ENCODE data around the gene CYTH3.
"Not testable (repeated sequence)": the region's sequence is repeated elsewhere in the genome, so short reads cannot be mapped to it uniquely, and the experiment has no call there.

The CYTH3 gene, protein sequence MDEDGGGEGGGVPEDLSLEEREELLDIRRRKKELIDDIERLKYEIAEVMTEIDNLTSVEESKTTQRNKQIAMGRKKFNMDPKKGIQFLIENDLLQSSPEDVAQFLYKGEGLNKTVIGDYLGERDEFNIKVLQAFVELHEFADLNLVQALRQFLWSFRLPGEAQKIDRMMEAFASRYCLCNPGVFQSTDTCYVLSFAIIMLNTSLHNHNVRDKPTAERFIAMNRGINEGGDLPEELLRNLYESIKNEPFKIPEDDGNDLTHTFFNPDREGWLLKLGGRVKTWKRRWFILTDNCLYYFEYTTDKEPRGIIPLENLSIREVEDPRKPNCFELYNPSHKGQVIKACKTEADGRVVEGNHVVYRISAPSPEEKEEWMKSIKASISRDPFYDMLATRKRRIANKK

GRCh38 chr7:6272481-6273323 is at the start of gene CYTH3:
TSS of gene CYTH3 (minus strand) at chr7:6272624. CDS start at chr7:6272507, 117 bp downstream.
- DNase-seq = peak; percentile 78

GRCh38 chr7:6320791-6321190 is 48.4 kb upstream of the CYTH3 start:
- DNase-seq = no peak

DNA sequence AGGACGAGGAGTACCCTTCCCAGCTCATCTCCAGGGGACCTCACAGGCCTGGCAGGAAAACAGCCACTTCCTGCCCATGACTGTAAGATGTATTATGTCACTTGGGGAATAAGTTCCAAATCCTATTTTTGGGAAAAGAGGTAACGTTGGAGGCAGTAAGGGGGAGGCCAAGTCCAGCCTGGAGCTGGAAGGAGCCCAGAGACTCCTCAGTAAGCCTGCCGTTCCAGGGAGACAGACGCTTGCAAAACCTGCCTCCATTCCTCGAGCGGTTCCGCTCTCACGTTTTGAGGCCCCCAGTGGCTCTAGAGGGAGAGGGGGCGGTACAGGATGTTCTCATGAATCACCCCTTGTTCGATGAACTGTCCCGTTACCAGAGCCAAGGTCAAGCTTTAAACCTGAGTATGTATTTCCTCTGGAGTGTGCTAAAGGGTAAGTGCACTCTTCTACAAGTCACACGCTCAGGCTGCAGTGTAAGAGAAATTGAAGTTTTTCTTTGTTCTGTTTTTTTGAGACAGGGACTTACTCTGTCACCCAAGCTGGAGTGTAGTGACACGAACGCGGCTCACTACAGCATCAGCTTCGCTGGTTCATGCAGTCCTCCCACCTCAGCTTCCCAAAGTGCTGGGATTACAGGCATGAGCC is 45.5 kb upstream of the CYTH3 start:
- no peak for DNase-seq

DNA sequence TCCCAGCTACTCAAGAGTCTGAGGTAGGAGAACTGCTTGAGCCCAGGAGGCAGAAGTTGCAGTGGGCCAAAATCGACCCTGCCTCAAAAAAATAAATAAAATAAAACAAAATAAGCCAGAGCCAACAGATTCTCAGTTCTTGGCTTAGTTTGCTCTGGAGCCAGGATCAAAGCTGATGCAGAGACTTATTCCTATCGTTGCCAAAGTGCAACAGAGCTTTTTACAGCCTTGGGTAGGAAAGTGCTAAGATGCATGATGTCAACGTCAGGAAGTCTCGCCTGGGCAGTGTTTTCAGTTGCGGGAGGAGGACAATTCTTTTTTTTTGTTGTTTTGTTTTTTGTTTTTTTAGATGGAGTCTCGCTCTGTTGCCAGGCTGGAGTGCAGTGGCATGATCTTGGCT is 43.8 kb upstream of the CYTH3 start:
- no peak for DNase-seq

GRCh38 chr7:6315746-6316145 is 43.3 kb upstream of the CYTH3 start:
- no peak for DNase-seq

DNA sequence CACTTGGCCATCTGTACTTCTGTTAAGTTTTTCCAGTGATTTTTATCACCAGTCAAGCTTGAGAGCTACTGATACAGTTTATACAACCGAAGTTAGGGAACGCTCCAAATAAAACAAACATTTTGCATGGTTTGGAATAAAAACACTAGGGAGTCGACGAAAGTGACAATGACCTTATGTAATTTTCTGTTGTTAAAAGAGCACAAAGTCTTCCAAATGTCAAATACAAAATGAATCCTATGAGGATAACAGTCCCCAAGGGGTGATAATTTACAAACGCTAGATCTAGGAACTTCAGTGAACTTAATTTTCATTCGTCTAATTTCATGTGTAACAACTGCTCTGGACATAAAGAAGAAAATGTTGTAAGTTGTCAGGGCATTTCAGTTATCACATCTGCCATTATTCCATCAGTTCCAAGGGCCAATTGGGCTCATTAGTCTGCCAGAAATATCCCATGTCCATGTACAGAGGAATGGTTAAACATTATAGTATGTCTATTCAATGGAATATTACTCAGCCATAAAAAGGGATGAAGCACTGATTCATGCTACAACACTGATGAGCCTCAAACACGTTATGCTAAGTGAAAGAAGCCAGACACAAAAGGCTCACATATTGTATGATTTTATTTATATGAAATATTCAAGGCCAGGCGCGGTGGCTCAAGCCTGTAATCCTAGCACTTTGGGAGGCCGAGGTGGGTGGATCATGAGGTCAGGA is 38.0 kb upstream of the CYTH3 start:
- no peak for DNase-seq

DNA sequence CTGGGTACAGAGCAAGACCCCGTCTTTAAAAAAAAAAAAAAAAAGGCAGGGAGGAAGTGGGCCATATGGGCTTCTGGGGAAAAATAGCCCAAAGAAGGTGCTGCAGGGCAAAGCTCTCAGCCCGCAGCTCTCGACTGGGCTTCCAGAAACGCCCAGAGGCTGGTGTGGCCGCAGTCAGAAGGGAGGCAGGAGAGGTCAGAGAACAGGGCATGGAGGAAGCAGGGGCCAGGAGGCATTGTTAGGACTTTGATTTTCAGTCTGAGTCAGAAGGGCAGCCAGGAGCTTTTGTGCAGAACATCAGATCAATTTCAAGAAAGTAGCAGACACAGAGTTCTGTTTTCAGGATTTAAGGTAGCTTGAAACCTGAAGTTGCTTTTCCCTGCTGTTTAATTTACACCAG is 35.3 kb upstream of the CYTH3 start:
- no peak for DNase-seq

- no peak for DNase-seq
Measured at GRCh38 chr7:6306471-6306870, 34.0 kb upstream of the CYTH3 start.

DNA sequence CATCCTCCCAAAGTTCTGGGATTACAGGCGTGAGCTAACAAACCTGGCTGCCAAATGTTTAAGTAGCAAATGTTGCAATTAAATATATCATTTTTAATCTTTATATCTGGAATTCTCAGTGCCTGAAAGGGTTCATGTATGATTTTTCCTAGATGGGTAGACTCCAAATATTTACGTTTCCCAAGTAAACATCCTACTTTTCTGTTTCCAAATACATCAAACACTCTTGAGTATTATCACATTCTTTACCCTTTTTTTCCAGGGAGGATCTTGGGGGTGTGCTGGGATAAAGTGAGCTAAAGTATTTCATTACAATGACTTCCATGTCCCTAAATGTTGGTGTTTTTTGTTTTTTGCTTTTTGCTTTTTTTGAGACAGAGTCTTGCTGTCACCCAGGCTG is 32.9 kb upstream of the CYTH3 start:
- no peak for DNase-seq

GRCh38 chr7:6301446-6301845 is 29.0 kb upstream of the CYTH3 start:
- DNase-seq = not testable (repeated sequence)

DNA sequence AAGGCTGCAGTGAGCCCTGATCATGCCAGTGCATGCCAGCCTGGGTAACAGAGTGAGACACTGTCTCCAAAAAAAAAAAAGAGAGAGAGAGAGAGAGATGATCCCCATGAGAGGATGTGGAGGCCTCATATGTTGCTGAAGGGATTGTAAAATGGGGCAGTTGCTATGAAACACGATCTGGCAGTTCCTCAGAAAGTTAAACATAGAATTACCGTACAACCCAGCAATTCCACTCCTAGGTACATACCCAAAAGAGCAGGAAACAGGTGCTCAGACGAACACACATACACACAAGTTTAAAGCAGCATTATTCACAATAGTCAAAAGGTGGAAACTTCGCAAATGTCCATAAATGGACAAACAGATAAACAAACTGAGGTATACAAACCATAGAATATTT is 27.4 kb upstream of the CYTH3 start:
- no peak for DNase-seq

- DNase-seq = no peak
Measured at GRCh38 chr7:6294839-6295238, 22.4 kb upstream of the CYTH3 start.

DNA sequence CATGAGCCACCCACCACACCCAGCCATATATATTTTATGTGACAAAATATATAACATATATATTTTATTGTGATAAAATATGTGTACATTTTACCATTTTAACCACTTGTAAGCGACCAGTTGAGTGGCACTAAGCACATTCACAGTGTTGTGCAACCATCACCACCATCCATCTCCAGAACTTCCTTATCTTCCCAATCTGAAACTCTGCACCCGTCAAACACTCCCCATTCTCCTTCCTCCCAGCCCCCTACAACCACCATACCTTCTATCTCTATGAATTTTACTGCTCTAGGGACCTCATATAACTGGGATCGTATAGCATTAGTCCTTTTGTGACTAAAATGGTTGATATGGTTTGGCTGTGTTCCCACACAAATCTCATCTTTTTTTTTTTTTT is 20.8 kb upstream of the CYTH3 start:
- DNase-seq = no peak

DNA sequence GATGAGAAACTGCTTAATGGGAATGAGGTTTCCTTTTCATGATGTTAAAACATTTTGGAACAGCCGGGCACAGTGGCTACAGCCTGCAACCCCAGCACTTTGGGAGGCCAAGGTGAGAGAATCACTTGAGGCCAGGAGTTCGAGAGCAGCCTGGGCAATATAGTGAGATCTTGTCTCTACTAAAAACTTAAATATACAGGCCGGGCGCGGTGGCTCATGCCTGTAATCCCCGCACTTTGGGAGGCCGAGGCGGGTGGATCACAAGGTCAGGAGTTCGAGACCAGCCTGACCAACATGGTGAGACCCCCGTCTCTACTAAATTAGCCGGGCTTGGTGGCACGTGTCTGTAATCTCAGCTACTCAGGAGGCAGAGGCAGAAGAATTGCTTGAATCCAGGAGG is 19.5 kb upstream of the CYTH3 start:
- DNase-seq = not testable (repeated sequence)

DNA sequence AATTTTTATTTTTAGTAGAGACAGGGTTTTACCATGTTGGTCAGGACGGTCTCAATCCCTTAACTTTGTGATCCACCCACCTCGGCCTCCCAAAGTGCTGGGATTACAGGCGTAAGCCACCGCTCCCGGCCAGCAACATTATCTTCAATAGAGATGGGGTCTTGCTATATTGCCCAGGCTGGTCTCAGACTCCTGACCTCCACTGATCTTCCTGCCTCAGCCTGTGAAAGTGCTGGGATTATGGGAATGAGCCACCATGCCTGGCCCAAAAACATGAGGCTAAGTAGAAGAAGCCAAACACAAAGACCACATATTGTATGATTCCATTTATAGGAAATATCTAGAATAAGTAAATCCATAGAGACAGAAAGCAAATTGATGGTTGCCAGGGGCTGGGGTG is 19.1 kb upstream of the CYTH3 start:
- DNase-seq = no peak

GRCh38 chr7:6290319-6290741 is 17.9 kb upstream of the CYTH3 start:
- no peak for DNase-seq

DNA sequence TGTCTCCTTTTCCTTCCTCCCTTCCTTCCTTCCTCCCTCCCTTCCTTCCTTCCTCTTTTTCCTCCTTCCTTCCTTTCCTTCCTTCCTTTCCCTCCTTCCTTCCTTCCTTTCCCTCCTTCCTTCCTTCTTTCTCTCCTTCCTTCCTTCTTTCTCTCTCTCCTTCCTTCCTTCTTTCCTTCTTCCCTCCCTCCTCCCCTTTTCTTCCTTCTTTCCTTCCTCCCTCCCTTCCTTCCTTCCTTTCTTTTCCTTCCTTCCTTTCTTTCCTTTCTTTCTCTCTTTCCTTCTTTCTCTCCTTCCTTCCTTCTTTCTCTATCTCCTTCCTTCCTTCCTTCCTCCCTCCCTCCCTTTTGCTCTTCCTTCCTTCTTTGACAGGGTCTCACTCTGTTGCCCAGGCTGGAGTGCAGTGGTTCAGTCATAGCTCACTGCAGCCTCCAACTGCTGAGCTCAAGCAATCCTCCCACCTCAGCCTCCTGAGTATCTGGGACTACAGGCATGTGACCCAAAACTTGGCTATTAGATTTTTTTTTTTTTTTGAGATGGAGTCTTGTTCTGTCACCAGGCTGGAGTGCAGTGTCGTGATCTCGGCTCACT is 15.9 kb upstream of the CYTH3 start:
- DNase-seq = no peak

GRCh38 chr7:6286486-6286885 is 14.1 kb upstream of the CYTH3 start:
- DNase-seq = no peak

GRCh38 chr7:6284461-6285360 is 12.3 kb upstream of the CYTH3 start:
- no peak for DNase-seq

DNA sequence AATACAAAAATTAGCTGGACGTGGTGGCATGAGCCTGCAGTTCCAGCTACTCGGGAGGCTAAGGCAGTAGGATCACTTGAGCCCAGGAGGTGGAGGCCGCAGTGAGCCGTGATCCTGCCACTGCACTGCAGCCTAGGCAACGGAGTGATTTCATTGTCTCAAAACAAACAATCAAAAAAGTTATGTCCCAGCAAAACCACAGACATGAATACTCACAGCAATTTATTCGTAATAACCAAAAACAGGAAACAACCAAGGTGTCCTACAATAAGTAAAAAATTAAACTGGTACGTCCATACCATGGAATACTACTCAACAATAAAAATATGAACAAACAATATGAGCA is 11.6 kb upstream of the CYTH3 start:
- DNase-seq = no peak

DNA sequence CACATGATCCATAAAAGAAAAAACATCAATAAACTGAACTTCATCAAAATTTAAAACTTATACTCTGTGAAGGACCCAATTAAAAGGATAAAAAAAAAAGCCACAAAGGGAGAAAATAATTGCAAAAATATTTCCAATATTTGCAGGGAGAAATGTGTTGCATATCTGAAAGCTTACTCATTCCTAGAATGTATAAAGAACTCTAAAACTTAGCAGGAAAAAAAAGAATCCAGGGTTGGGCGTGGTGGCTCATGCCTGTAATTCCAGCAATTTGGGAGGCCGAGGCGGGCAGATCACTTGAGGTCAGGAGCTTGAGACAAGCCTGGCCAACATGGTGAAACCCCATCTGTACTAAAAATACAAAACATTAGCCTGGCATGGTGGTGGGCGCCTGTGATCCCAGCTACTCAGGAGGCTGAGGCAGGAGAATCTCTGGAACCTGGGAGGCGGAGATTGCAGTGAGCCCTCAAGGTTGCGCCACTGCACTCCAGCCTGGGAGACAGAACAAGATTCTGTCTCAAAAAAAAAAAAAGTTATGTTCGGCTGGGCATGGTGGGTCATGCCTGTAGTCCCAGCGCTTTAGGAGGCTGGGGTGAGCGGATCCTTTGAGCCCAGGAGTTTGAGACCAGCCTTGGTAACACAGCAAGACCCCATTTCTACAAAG is 11.1 kb upstream of the CYTH3 start:
- DNase-seq = not testable (repeated sequence)
